ENCODE data around the gene SMIM41. TPM values are rescaled to one million over a fixed set of nuclear protein-coding genes. Genes with fewer than 3 reads are reported as not detected.

Gene SMIM41
- total RNA-seq, 1 donor from 2014 or later, result not detected

GRCh38 chr12:52082026-52082668 lies 2.6 kb downstream of the SMIM41 start:
- Histone ChIP-seq H3K4me3 (ENCODE audit: low read depth, low read length) (no peak overlapping the region), H3K27me3 (ENCODE audit: control insufficient read depth, insufficient read depth, low read length) (peaks cover 14% of the 10 kb centered on the region), H3K36me3 (ENCODE audit: control insufficient read depth, insufficient read depth, low read length) (no peaks in the 10 kb centered on the region)
- TF ChIP-seq CTCF (IDR thresholded peaks at IDR 0.05; ENCODE audit: insufficient read depth, low read length, poor library complexity, severe bottlenecking), result no peak
- no peak for DNase-seq (ENCODE audit: low read depth)

GRCh38 chr12:52082669-52082987 lies 3.1 kb downstream of the SMIM41 start:
- DNase-seq (ENCODE audit: low read depth), result no peak
- H3K4me3 ChIP-seq (ENCODE audit: low read depth, low read length), result no peak overlapping the region
- no peaks in the 10 kb centered on the region for H3K36me3 ChIP-seq (ENCODE audit: control insufficient read depth, insufficient read depth, low read length)
- peaks cover 19% of the 10 kb centered on the region for H3K27me3 ChIP-seq (ENCODE audit: control insufficient read depth, insufficient read depth, low read length)
- TF ChIP-seq CTCF (IDR thresholded peaks at IDR 0.05; ENCODE audit: insufficient read depth, low read length, poor library complexity, severe bottlenecking), result no peak

GRCh38 chr12:52082988-52083637 lies 3.6 kb downstream of the SMIM41 start:
- Histone ChIP-seq H3K4me3 (ENCODE audit: low read depth, low read length) (no peak overlapping the region), H3K27me3 (ENCODE audit: control insufficient read depth, insufficient read depth, low read length) (peaks cover 24% of the 10 kb centered on the region), H3K36me3 (ENCODE audit: control insufficient read depth, insufficient read depth, low read length) (no peaks in the 10 kb centered on the region)
- TF ChIP-seq CTCF (IDR thresholded peaks at IDR 0.05; ENCODE audit: insufficient read depth, low read length, poor library complexity, severe bottlenecking), result peak; percentile 99
- DNase-seq (ENCODE audit: low read depth), result no peak

GRCh38 chr12:52083638-52083996 lies 4.1 kb downstream of the SMIM41 start:
- Histone ChIP-seq H3K27me3 (ENCODE audit: control insufficient read depth, insufficient read depth, low read length) (peaks cover 28% of the 10 kb centered on the region), H3K4me3 (ENCODE audit: low read depth, low read length) (no peak overlapping the region), H3K36me3 (ENCODE audit: control insufficient read depth, insufficient read depth, low read length) (no peaks in the 10 kb centered on the region)
- no peak for DNase-seq (ENCODE audit: low read depth)
- no peak for TF ChIP-seq CTCF (IDR thresholded peaks at IDR 0.05; ENCODE audit: insufficient read depth, low read length, poor library complexity, severe bottlenecking)

- Histone ChIP-seq H3K4me3 (ENCODE audit: low read depth, low read length) (no peak overlapping the region), H3K27me3 (ENCODE audit: control insufficient read depth, insufficient read depth, low read length) (peaks cover 31% of the 10 kb centered on the region), H3K36me3 (ENCODE audit: control insufficient read depth, insufficient read depth, low read length) (no peaks in the 10 kb centered on the region)
- no peak for TF ChIP-seq CTCF (IDR thresholded peaks at IDR 0.05; ENCODE audit: insufficient read depth, low read length, poor library complexity, severe bottlenecking)
- DNase-seq (ENCODE audit: low read depth), result no peak
Measured at GRCh38 chr12:52084491-52085231, 5.2 kb downstream of the SMIM41 start.

Data from kidney epithelial cell (primary cell).